Measurements from ENCODE around the gene PSMB10.
"Not testable (repeated sequence)": the region's sequence is repeated elsewhere in the genome, so short reads cannot be mapped to it uniquely, and the experiment has no call there.

Gene PSMB10

DNA sequence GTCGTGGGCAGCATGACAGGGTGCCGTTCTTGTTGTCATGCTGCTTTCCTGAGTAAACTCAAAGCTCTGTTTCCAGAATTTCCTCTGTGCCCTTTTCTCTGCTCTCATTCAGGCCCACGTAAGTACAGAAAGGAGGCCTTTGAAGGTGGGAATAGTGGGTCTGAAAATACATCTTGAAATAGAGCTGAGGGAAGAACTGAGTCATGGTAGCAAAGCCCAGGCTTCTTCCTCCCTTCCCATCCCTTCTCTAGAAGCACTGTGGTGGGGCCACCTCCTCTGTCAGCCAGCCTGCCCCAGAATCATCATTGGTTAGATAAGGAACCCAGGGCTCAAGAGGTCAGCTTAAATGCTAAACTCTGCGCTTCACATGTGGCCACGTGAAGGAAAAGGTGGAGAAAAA, 14.4 kb downstream of the PSMB10 start:
- TF ChIP-seq POLR2A (IDR thresholded peaks at IDR 0.05; ENCODE audit: extremely low read depth, insufficient read length) (no peak), MYC (IDR thresholded peaks at IDR 0.05; ENCODE audit: low read depth, low read length) (no peak)
- TF ChIP-seq, protein P1, sequence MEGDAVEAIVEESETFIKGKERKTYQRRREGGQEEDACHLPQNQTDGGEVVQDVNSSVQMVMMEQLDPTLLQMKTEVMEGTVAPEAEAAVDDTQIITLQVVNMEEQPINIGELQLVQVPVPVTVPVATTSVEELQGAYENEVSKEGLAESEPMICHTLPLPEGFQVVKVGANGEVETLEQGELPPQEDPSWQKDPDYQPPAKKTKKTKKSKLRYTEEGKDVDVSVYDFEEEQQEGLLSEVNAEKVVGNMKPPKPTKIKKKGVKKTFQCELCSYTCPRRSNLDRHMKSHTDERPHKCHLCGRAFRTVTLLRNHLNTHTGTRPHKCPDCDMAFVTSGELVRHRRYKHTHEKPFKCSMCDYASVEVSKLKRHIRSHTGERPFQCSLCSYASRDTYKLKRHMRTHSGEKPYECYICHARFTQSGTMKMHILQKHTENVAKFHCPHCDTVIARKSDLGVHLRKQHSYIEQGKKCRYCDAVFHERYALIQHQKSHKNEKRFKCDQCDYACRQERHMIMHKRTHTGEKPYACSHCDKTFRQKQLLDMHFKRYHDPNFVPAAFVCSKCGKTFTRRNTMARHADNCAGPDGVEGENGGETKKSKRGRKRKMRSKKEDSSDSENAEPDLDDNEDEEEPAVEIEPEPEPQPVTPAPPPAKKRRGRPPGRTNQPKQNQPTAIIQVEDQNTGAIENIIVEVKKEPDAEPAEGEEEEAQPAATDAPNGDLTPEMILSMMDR (IDR thresholded peaks at IDR 0.05; ENCODE audit: low read depth, low read length) = no peak
- TF ChIP-seq, protein P2, sequence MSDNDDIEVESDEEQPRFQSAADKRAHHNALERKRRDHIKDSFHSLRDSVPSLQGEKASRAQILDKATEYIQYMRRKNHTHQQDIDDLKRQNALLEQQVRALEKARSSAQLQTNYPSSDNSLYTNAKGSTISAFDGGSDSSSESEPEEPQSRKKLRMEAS (IDR thresholded peaks at IDR 0.05; ENCODE audit: low read depth, low read length) = no peak
- no peak overlapping the region for H3K4me3 ChIP-seq (ENCODE audit: low read depth, low read length)
- DNase-seq (ENCODE audit: low read depth) = no peak

DNA sequence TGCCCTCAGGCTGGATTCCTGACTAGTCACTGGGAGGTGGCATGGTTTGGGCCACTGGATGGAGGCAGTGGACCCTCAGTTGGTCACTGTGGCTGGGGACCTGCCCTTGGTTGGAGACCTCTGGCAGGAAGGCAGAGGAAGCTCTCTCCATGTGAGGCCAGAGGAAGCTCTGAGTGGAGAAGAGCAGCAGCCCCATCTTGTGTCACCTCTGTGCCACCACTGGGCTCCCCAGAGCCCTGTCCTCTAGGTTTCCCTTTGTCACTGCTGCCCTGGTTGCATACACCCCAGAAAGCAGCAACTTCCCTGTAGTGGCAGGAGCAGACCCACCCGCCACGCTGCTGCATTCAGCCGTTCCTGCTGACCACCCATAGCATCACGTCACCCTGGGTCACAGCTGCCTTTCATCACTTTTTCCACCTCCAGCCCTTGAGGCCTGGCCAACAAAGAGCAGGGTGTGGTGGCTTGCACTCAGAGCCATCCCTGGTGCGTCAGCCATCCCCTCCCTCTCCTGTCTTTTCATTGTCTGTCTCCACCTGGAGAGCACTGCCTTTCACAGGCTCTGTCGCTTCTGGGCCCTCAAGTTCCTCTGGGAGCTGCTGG, 16.9 kb downstream of the PSMB10 start:
- H3K4me3 ChIP-seq (ENCODE audit: low read depth, low read length) = no peak overlapping the region
- TF ChIP-seq, protein P1 (IDR thresholded peaks at IDR 0.05; ENCODE audit: low read depth, low read length) = peak; percentile 26
- TF ChIP-seq, protein P2 (IDR thresholded peaks at IDR 0.05; ENCODE audit: low read depth, low read length) = no peak
- TF ChIP-seq MYC (IDR thresholded peaks at IDR 0.05; ENCODE audit: low read depth, low read length) = no peak
- no peak for TF ChIP-seq POLR2A (IDR thresholded peaks at IDR 0.05; ENCODE audit: extremely low read depth, insufficient read length)
- DNase-seq (ENCODE audit: low read depth) = no peak

DNA sequence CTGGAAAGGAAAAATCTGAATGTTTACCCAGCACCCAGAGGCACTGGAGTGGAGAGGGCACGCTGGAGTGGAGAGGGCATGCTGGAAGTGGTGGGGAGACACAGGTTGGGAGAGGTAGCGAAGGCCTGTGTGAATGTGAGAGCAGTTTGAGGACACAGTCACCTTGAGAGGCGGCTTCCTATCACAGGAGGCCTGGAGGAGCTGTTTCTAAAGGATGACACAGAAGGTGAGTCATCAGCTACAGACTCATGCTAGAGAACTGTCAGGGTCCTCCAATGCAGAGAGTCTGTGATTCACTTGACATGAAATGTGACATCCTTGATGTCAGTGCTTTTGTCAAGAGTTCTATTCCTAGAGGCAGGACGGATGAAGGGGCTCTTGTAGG, 18.8 kb downstream of the PSMB10 start:
- no peak overlapping the region for H3K4me3 ChIP-seq (ENCODE audit: low read depth, low read length)
- DNase-seq (ENCODE audit: low read depth) = peak; percentile 69
- TF ChIP-seq, protein P2 (IDR thresholded peaks at IDR 0.05; ENCODE audit: low read depth, low read length) = no peak
- TF ChIP-seq, protein P1 (IDR thresholded peaks at IDR 0.05; ENCODE audit: low read depth, low read length) = no peak
- TF ChIP-seq POLR2A (IDR thresholded peaks at IDR 0.05; ENCODE audit: extremely low read depth, insufficient read length) = no peak

DNA sequence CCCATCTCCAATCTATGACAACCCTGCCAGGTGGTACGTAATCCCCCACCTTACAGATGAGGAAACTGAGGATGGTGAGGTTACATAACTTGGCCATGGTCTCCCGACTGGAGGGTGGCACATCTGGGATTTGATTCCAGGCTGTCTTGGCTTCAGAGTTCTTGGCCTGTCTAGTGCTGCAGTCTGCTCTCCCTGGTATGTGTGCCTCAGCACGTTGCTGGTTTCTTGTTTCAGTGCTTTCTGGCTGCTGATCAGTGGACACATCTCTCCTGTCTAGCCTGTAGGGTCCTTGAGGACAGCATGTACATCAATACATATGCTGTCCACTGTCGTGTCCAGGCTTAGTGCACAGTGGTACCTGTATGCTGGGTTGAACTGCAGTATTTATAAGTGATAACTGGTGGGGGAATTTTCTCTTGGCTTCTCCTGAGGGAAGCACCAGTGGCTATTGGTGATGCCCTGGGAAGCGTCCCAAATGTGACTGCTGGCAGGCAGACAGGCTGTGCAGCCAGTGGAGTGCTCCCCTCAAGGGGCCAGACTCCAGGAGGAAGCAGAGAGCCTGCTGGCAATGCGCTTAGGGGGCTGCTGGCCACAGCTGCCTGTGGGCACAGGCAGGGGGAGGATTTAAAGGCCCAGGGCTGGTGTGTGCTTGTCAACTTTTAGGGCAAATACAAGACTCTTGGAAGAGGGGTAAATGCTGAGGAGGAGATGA, 19.4 kb downstream of the PSMB10 start:
- H3K4me3 ChIP-seq (ENCODE audit: low read depth, low read length) = no peak overlapping the region
- no peak for DNase-seq (ENCODE audit: low read depth)
- TF ChIP-seq MYC (IDR thresholded peaks at IDR 0.05; ENCODE audit: low read depth, low read length) = no peak
- TF ChIP-seq, protein P2 (IDR thresholded peaks at IDR 0.05; ENCODE audit: low read depth, low read length) = no peak
- TF ChIP-seq, protein P1 (IDR thresholded peaks at IDR 0.05; ENCODE audit: low read depth, low read length) = no peak
- no peak for TF ChIP-seq POLR2A (IDR thresholded peaks at IDR 0.05; ENCODE audit: extremely low read depth, insufficient read length)

DNA sequence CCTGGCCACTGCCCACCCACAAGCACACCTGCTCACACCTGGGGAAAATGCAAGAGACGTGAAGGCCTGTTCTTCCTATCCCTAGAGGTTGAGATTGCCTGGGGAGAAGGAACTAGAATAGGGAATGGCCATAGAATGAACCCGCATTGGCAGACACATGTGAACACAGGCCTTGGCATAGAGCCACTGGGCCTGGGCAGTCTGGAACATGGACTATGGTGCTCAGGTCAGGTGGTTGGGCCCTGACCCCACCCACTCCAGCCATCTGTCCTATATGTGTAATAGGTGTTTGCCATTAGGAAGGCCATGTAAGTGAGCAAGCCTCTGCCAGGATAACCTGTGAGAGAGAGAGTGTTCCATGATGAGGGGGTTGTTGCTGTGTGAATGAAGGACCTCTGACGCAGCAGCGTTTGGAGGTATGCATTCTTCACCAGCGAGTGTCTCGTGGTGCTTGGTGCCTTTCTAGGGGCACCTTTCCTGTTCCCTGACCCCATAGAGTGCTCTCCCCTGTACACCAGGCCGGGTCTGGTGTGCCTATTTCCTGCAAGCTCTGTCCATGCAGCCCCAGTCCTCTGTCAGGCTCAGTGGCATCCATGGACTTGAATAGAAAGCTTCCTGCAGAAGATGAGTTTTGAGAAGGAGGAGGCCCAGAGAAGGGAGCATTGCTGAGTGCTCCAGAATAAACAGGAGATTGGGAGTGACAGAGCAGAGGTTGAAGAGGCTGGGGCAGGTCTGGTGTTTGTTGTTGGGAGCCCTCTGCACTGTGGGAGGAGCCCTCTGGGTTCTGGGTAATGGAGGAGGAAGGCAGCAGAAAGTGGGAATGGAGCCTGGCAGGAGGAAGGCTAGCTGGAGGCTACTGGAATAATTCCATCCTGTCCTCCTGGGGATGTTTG, 20.6 kb downstream of the PSMB10 start:
- H3K4me3 ChIP-seq (ENCODE audit: low read depth, low read length) = no peak overlapping the region
- TF ChIP-seq MYC (IDR thresholded peaks at IDR 0.05; ENCODE audit: low read depth, low read length) (no peak), POLR2A (IDR thresholded peaks at IDR 0.05; ENCODE audit: extremely low read depth, insufficient read length) (no peak)
- TF ChIP-seq, protein P1 (IDR thresholded peaks at IDR 0.05; ENCODE audit: low read depth, low read length) = no peak
- TF ChIP-seq, protein P2 (IDR thresholded peaks at IDR 0.05; ENCODE audit: low read depth, low read length) = no peak
- no peak for DNase-seq (ENCODE audit: low read depth)

DNA sequence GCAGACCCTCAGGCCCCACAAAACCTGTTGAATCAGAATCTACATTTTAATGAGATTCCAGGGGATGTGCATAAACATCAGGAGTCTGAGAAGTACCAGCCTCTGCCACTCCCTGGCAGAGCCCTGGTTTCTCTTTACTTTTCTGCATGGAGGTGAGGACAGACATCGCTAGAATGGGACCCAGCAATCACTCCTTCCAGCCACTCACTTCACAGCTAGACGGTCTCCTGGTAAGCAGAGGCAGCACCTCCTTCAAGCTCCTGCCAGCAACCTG, 21.2 kb downstream of the PSMB10 start:
- DNase-seq (ENCODE audit: low read depth); H3K4me3 ChIP-seq (ENCODE audit: low read depth, low read length): not testable (repeated sequence)

Measured in NB4 (cell line).